Esophagus squamous epithelium (tissue), 5 donors: Measurements from ENCODE around the gene NOM1. TPM values are rescaled to one million over a fixed set of nuclear protein-coding genes. Genes with fewer than 3 reads are reported as not detected.

ENCODE experiments used
- DNase-seq: peaks from one replicate; lab custom pipeline; 2025; lab: John Stamatoyannopoulos, UW
- H3K27ac ChIP-seq, 4 donors: fragments of 200-600 bp; sonication (generic); one replicate each; pipeline ENCODE4 v1.5.1; 2016 to 2019; ENCODE audit warnings: mild to moderate bottlenecking in 1 of 4
- H3K27me3 ChIP-seq, 4 donors: fragments of 200-600 bp; sonication (generic); 1 replicate in 3 of 4; 2 replicates in 1 of 4; pipeline versions ENCODE4 v1.5.1 to v1.6.0; 2017 to 2021; ENCODE audit warnings: antibody characterized with exemption in 1 of 4
- H3K36me3 ChIP-seq, 3 donors: fragments of 200-600 bp; sonication (generic); one replicate each; pipeline ENCODE4 v1.5.1; 2016 to 2019
- H3K4me1 ChIP-seq, 3 donors: fragments of 200-600 bp; sonication (generic); one replicate each; pipeline ENCODE4 v1.5.1; 2017 to 2019
- H3K4me3 ChIP-seq, 4 donors: fragments of 200-600 bp; sonication (generic); 1 replicate in 3 of 4; 2 replicates in 1 of 4; pipeline ENCODE4 v1.5.1; 2016 to 2019; ENCODE audit warnings: mild to moderate bottlenecking in 2 of 4, moderate library complexity in 1 of 4
- H3K9me3 ChIP-seq, 3 donors: fragments of 200-600 bp; sonication (generic); one replicate each; pipeline ENCODE4 v1.5.1; 2016 to 2019
- CTCF ChIP-seq, 6 experiments: fragments of 450-650 bp in 4 of 6; fragments of 200-600 bp in 2 of 6; sonication (generic) in 2 of 6; IDR thresholded peaks; one replicate each; pipeline ENCODE4 v1.5.1; 2016 to 2019; ENCODE audit warnings: antibody characterized with exemption in 6 of 6, mild to moderate bottlenecking in 4 of 6, moderate library complexity in 4 of 6
- POLR2A ChIP-seq, 4 donors: fragments of 450-650 bp; IDR thresholded peaks; one replicate each; pipeline ENCODE4 v1.6.1; 2017; ENCODE audit warnings: antibody characterized with exemption in 4 of 4, mild to moderate bottlenecking in 4 of 4, moderate library complexity in 3 of 4
- WGBS, 2 donors: methylation state at CpG; one replicate each; pipeline ENCODE4 v1.1.5; 2018; 5-methylcytosine and 5-hydroxymethylcytosine counted together
- intact Hi-C: fragments of 100-400 bp; cut with DNase I; formaldehyde crosslinking; loops from one replicate; pipeline ENCODE4 v1.15.0; 2022
- total RNA-seq, 4 donors: library from RNA; depleted of rRNA; stranded (reverse); fragments of >200 nt; gene quantifications; one replicate each; pipeline ENCODE4 v1.1.0, GENCODE V29; 2016
- donor health status: DM: yes; HTN: yes; CAD: no.

The NOM1 gene
- total RNA-seq, 4 donors from 2014 or later: 4.6 to 26.9 (median 17.8) TPM

- no peak for TF ChIP-seq CTCF (IDR thresholded peaks at IDR 0.05)
- TF ChIP-seq POLR2A (IDR thresholded peaks at IDR 0.05): no peak
- 88 to 92% methylated on average over 46 to 47 of the region's 57 CpGs for WGBS, 2 donors
- no peak for DNase-seq
- no peak overlapping the region for H3K4me3 ChIP-seq
- intact Hi-C loops: no loop called here
- no peak overlapping the region for H3K27ac ChIP-seq
- H3K36me3 ChIP-seq: no peaks in the 10 kb centered on the region
- H3K9me3 ChIP-seq: no peaks in the 10 kb centered on the region
- peaks cover 0 to 33% (median 0%) of the 10 kb centered on the region in 4 donors for H3K27me3 ChIP-seq
- peaks cover 0 to 7% (median 0%) of the 10 kb centered on the region in 3 donors for H3K4me1 ChIP-seq
Measured at GRCh38 chr7:156940421-156941122, 8.9 kb upstream of the NOM1 start.

- intact Hi-C loops: no loop called here
Measured at GRCh38 chr7:156941393-156942182, 7.9 kb upstream of the NOM1 start.

GRCh38 chr7:156942708-156943090, 6.8 kb upstream of the NOM1 start:
- Histone ChIP-seq H3K27me3 (peaks cover 0 to 33% (median 0%) of the 10 kb centered on the region in 4 donors), H3K4me3 (no peak overlapping the region), H3K9me3 (no peaks in the 10 kb centered on the region), H3K27ac (no peak overlapping the region), H3K4me1 (peaks cover 0 to 7% (median 0%) of the 10 kb centered on the region in 3 donors), H3K36me3 (no peaks in the 10 kb centered on the region)
- intact Hi-C loops: no loop called here
- WGBS, 2 donors: 70 to 93% methylated on average over 2 to 3 of the region's 24 CpGs
- TF ChIP-seq POLR2A (IDR thresholded peaks at IDR 0.05) (no peak), CTCF (IDR thresholded peaks at IDR 0.05) (no peak)
- DNase-seq: no peak

More at GRCh38 chr7:156941393-156942182, 7.9 kb upstream of the NOM1 start:
- Histone ChIP-seq H3K4me3 (no peak overlapping the region), H3K27ac (no peak overlapping the region), H3K36me3 (no peaks in the 10 kb centered on the region), H3K27me3 (peaks cover 0 to 33% (median 0%) of the 10 kb centered on the region in 4 donors), H3K9me3 (no peaks in the 10 kb centered on the region), H3K4me1 (peaks cover 0 to 7% (median 0%) of the 10 kb centered on the region in 3 donors)
- no peak for DNase-seq
- 94% methylated on average over 49 to 79 of the region's 92 CpGs for WGBS, 2 donors
- no peak for TF ChIP-seq POLR2A (IDR thresholded peaks at IDR 0.05)
- TF ChIP-seq CTCF (IDR thresholded peaks at IDR 0.05): no peak

- no peak for DNase-seq
- peaks cover 0 to 33% (median 0%) of the 10 kb centered on the region in 4 donors for H3K27me3 ChIP-seq
- no peak overlapping the region for H3K27ac ChIP-seq
- H3K9me3 ChIP-seq: no peaks in the 10 kb centered on the region
- TF ChIP-seq POLR2A (IDR thresholded peaks at IDR 0.05) (no peak), CTCF (IDR thresholded peaks at IDR 0.05) (no peak)
- H3K4me3 ChIP-seq: no peak overlapping the region
- intact Hi-C loops: no loop called here
- peaks cover 0 to 7% (median 0%) of the 10 kb centered on the region in 3 donors for H3K4me1 ChIP-seq
- 34 to 47% methylated on average over 7 to 11 of the region's 36 CpGs for WGBS, 2 donors
- no peaks in the 10 kb centered on the region for H3K36me3 ChIP-seq
Measured at GRCh38 chr7:156943091-156944041, 6.1 kb upstream of the NOM1 start.
